WERI-Rb-1 (cell line): ENCODE measurements around the gene SNX30.

Experiments used
- DNase-seq: peaks from one replicate; pipeline ENCODE4 v3.0.0-alpha.2; 2020
- H3K27ac ChIP-seq: fragments of 250-450 bp; sonication (Bioruptor Pico); 2 replicates; pipeline ENCODE4 v1.5.1; 2020; ENCODE audit warnings: mild to moderate bottlenecking, moderate library complexity
- H3K27me3 ChIP-seq: fragments of 250-450 bp; sonication (Bioruptor Pico); 2 replicates; pipeline ENCODE4 v1.5.1; 2021; ENCODE audit warnings: mild to moderate bottlenecking, low read depth, moderate library complexity; ENCODE audit not compliant: insufficient read depth, severe bottlenecking
- H3K36me3 ChIP-seq: fragments of 250-450 bp; sonication (Bioruptor Pico); 2 replicates; pipeline ENCODE4 v1.5.1; 2020; ENCODE audit warnings: mild to moderate bottlenecking, moderate library complexity
- H3K4me3 ChIP-seq: 2 replicates; pipeline ENCODE4 v1.5.1; 2011; ENCODE audit warnings: low read depth, mild to moderate bottlenecking, control low read depth, low read length
- H3K9me3 ChIP-seq: fragments of 250-450 bp; sonication (Bioruptor Pico); 2 replicates; pipeline ENCODE4 v1.5.1; 2021; ENCODE audit warnings: mild to moderate bottlenecking, moderate library complexity; ENCODE audit not compliant: severe bottlenecking
- CTCF ChIP-seq: IDR thresholded peaks from 2 replicates; pipeline ENCODE4 v1.5.1; 2011; ENCODE audit warnings: low read depth, mild to moderate bottlenecking, control low read depth, inconsistent platforms, low read length

The SNX30 gene

GRCh38 chr9:112771359-112772214, 21.0 kb downstream of the SNX30 start:
- H3K4me3 ChIP-seq = no peak overlapping the region

DNA sequence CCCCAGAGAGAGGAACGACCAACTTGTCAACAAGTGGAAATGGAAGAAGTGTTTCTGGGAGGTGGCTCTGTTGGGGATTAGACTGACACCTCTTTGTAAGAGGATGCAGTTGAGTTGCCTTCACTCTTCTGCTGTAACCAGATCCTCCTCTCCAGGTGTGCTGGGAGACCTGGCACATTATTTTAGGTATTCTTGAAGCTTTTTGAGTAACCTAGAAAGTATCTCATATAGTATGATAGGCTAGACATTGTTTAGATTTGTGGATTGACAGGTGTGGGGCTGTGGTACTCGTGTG, 21.6 kb downstream of the SNX30 start:
- H3K36me3 ChIP-seq = 0 out of 2 replicates have a peak, but pooled peaks cover 2% of the 10 kb centered on the region
- no peak for DNase-seq
- H3K27me3 ChIP-seq = no peaks in the 10 kb centered on the region
- no peaks in the 10 kb centered on the region for H3K9me3 ChIP-seq
- H3K4me3 ChIP-seq = no peak overlapping the region
- H3K27ac ChIP-seq = no peak overlapping the region
- TF ChIP-seq CTCF = no peak

More at GRCh38 chr9:112771359-112772214, 21.0 kb downstream of the SNX30 start:
- Histone ChIP-seq H3K27me3 (no peaks in the 10 kb centered on the region), H3K27ac (no peak overlapping the region), H3K9me3 (peaks cover under 1% of the 10 kb centered on the region), H3K36me3 (0 out of 2 replicates have a peak, but pooled peaks cover 2% of the 10 kb centered on the region)
- TF ChIP-seq CTCF = no peak
- no peak for DNase-seq

DNA sequence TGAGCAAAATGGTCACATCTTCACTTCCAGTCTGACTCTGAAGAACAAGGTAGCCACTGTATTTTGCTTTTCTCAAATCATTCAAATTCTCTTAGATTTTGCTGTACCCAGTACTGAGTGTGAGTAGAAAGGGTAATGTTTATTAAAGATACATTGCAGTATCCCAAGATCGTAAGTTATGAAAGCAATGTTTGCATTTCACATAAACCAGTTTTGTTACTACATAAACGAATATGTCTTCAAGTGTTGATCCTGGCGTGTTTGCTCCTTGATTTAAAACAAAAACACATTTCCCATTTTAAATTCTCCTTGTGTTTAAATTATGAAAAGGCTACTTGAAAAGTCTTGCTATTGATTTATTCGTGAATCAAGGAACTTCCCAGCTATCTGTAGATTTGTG, 22.0 kb downstream of the SNX30 start:
- H3K9me3 ChIP-seq = no peaks in the 10 kb centered on the region
- H3K27me3 ChIP-seq = no peaks in the 10 kb centered on the region
- TF ChIP-seq CTCF = no peak
- H3K4me3 ChIP-seq = no peak overlapping the region
- 0 out of 2 replicates have a peak, but pooled peaks cover 2% of the 10 kb centered on the region for H3K36me3 ChIP-seq
- DNase-seq = no peak
- H3K27ac ChIP-seq = no peak overlapping the region

GRCh38 chr9:112774006-112774996, 23.7 kb downstream of the SNX30 start:
- no peaks in the 10 kb centered on the region for H3K9me3 ChIP-seq
- no peak for DNase-seq

GRCh38 chr9:112777914-112778313, 27.4 kb downstream of the SNX30 start:
- no peak overlapping the region for H3K27ac ChIP-seq
- TF ChIP-seq CTCF = no peak
- H3K27me3 ChIP-seq = no peaks in the 10 kb centered on the region
- no peaks in the 10 kb centered on the region for H3K9me3 ChIP-seq
- H3K36me3 ChIP-seq = no peaks in the 10 kb centered on the region
- H3K4me3 ChIP-seq = no peak overlapping the region
- DNase-seq = no peak

More at GRCh38 chr9:112774006-112774996, 23.7 kb downstream of the SNX30 start:
- no peak for TF ChIP-seq CTCF
- H3K27me3 ChIP-seq = no peaks in the 10 kb centered on the region
- H3K4me3 ChIP-seq = no peak overlapping the region
- no peaks in the 10 kb centered on the region for H3K36me3 ChIP-seq
- no peak overlapping the region for H3K27ac ChIP-seq
